Measurements from ENCODE around the gene EXOC3L2. TPM values are rescaled to one million over a fixed set of nuclear protein-coding genes. Genes with fewer than 3 reads are reported as not detected.

EXOC3L2 gene
- total RNA-seq (under 1 TPM in 2 of 4 donors, not detected in 2; 0.14 to 0.33 TPM), polyA plus RNA-seq (1 to 10 TPM in 1 of 3 donors, under 1 TPM in 1, not detected in 1; 0.69 to 1.7 TPM)

DNA sequence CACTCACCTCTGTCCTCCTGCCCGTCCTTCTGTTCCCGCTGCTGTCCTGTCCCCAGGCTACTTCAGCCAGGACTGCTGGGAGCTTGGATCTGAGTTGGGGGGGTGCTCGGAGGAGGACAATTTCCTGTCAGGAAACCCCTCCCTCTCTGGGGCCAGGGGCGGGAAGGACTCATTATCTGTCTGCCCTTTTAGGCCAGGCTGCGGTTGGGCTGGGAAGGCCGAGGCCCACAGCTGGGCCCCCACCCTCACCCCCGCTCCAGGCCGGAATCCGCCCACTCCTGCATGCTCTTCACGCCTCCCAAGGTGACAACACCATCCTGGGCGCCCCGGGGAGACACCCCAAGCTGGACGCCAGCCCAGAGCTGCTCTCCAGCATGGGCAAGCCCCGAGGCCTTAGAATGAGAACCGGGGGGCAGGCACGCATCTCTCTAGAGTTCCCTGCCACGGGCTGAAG, at the start of gene EXOC3L2:
EXOC3L2 (minus strand) TSS at position 74 of the 454 bp plus-strand sequence. CDS start 6,362 bp downstream, outside the sequence.
- H3K4me1 ChIP-seq, result peaks cover 0 to 14% (median 9%) of the 10 kb centered on the region in 4 donors
- intact Hi-C loops (cut with DNase I), result loop anchor here (5.0 kb wide), 1 partner anchor 168 kb away; the partner anchor contains the start of genes GEMIN7 and ZNF296
- H3K4me3 ChIP-seq, result peak within 1 kb of the TSS in 1 of 4 donors; percentile 3
- peak within 1 kb of the TSS in 1 of 4 donors; percentile 27 for H3K27ac ChIP-seq
- H3K9me3 ChIP-seq, result no peaks in the 10 kb centered on the region
- 70 to 78% methylated on average over 17 of the region's 17 CpGs for WGBS, 2 donors
- TF ChIP-seq, protein P1, sequence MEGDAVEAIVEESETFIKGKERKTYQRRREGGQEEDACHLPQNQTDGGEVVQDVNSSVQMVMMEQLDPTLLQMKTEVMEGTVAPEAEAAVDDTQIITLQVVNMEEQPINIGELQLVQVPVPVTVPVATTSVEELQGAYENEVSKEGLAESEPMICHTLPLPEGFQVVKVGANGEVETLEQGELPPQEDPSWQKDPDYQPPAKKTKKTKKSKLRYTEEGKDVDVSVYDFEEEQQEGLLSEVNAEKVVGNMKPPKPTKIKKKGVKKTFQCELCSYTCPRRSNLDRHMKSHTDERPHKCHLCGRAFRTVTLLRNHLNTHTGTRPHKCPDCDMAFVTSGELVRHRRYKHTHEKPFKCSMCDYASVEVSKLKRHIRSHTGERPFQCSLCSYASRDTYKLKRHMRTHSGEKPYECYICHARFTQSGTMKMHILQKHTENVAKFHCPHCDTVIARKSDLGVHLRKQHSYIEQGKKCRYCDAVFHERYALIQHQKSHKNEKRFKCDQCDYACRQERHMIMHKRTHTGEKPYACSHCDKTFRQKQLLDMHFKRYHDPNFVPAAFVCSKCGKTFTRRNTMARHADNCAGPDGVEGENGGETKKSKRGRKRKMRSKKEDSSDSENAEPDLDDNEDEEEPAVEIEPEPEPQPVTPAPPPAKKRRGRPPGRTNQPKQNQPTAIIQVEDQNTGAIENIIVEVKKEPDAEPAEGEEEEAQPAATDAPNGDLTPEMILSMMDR (IDR thresholded peaks at IDR 0.05), result no peak
- no peak for TF ChIP-seq POLR2AphosphoS5 (IDR thresholded peaks at IDR 0.05)
- TF ChIP-seq EP300 (IDR thresholded peaks at IDR 0.05), result no peak
- no peak for TF ChIP-seq POLR2A (IDR thresholded peaks at IDR 0.05)
- H3K36me3 ChIP-seq, result no peaks in the 10 kb centered on the region
- no peak for DNase-seq
- no peaks in the 10 kb centered on the region for H3K27me3 ChIP-seq

DNA sequence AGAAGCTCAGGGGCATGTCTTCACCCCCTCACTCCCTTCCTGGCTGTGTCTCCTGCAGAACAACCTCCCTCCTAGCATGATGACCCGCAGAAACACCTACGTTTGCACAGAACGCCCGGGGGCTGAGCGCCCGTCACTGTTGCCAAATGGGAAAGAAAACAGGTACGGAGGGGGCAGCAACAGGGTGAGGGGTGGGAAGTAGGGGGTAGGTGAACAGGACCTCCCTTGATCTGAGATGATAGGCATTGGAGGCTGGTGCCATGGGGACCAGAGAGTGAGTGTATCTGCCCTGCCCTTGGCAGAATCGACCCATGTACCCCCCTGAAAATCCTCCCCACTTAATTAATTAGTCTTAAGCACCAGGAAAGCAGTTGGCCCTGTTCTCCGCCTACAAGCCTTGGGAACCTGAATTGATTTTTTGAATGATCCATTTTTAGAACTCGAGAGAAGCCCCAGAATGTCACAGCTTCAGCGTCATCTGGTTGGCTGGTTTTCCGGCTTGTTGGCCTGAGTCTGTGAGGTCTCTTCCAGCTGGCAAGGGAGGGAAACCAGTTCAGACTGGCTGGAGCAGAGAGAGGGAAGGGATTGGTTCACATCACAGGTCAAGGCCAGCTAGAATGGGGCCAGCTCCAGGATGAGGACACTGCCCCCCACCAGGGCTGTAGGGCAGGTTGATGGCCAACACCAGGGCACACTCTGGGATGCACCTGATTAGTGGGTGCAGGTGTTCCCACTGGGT, 49.3 kb upstream of the EXOC3L2 start:
- H3K9me3 ChIP-seq, result no peaks in the 10 kb centered on the region
- H3K4me3 ChIP-seq, result no peak overlapping the region
- peaks cover 0 to 9% (median 2%) of the 10 kb centered on the region in 4 donors for H3K4me1 ChIP-seq
- intact Hi-C loops (cut with DNase I), result no loop called here
- H3K27me3 ChIP-seq, result no peaks in the 10 kb centered on the region
- H3K36me3 ChIP-seq, result peaks cover 0 to 73% (median 9%) of the 10 kb centered on the region in 4 donors
- peak overlapping the region in 1 of 4 donors; percentile 5 for H3K27ac ChIP-seq
- no peak for DNase-seq
- WGBS, 2 donors, result 86 to 94% methylated on average over 12 of the region's 12 CpGs
- TF ChIP-seq POLR2AphosphoS5 (IDR thresholded peaks at IDR 0.05) (no peak), EP300 (IDR thresholded peaks at IDR 0.05) (no peak), POLR2A (IDR thresholded peaks at IDR 0.05) (no peak)
- TF ChIP-seq, protein P1 (IDR thresholded peaks at IDR 0.05), result no peak

DNA sequence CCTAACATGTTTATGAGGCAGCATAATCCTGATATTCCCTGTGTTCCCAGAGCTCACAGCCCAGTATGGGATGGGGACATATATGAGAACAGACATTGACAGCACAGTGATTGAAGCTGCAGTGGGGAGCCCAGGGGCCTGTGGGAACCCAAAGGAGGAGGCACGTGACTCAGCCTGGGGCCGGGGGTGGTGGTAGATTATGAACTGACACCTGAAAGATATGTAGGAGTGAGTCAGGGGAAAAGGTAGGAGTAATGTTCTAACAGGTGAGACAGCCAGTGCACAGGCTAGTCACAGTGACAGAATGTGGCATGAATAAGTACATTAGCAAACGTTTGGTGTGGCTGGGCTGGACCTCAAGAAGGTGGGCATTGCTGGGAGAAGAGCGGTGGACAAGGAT, 48.5 kb upstream of the EXOC3L2 start:
- no peak overlapping the region for H3K27ac ChIP-seq
- no peaks in the 10 kb centered on the region for H3K9me3 ChIP-seq
- no peaks in the 10 kb centered on the region for H3K27me3 ChIP-seq
- DNase-seq, result no peak
- peaks cover 0 to 75% (median 10%) of the 10 kb centered on the region in 4 donors for H3K36me3 ChIP-seq
- intact Hi-C loops (cut with DNase I), result no loop called here
- peaks cover 0 to 9% (median 2%) of the 10 kb centered on the region in 4 donors for H3K4me1 ChIP-seq
- WGBS, 2 donors, result 84 to 87% methylated on average over 4 of the region's 4 CpGs
- TF ChIP-seq POLR2A (IDR thresholded peaks at IDR 0.05) (no peak), POLR2AphosphoS5 (IDR thresholded peaks at IDR 0.05) (no peak), EP300 (IDR thresholded peaks at IDR 0.05) (no peak)
- TF ChIP-seq, protein P1 (IDR thresholded peaks at IDR 0.05), result no peak
- H3K4me3 ChIP-seq, result no peak overlapping the region

DNA sequence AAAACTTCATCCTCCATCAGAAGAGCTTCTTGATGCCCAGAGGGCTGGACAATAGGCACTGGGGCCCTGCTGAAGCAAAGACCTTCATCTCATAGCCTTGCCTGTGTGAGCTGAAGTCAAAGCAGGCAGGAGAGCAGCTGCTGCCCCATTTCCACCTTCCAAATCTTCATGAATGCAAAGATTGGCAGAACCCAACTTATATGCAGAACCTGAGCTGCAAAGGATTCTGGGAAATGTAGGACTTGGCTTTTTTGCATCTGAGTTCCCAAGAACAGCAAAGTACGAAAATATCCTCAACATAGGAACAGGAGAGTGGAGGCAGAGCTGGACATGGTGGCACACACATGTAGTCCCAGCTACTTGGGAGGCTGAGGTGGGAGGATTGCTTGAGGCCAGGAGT, 46.6 kb upstream of the EXOC3L2 start:
- intact Hi-C loops (cut with DNase I), result no loop called here
- Histone ChIP-seq H3K4me1 (peaks cover 0 to 9% (median 2%) of the 10 kb centered on the region in 4 donors), H3K27me3 (no peaks in the 10 kb centered on the region), H3K9me3 (no peaks in the 10 kb centered on the region), H3K36me3 (peaks cover 6 to 82% (median 13%) of the 10 kb centered on the region in 4 donors), H3K27ac (no peak overlapping the region), H3K4me3 (no peak overlapping the region)
- WGBS, 2 donors, result 98 to 99% methylated on average over 1 of the region's 1 CpG
- no peak for TF ChIP-seq POLR2A (IDR thresholded peaks at IDR 0.05)
- no peak for DNase-seq

DNA sequence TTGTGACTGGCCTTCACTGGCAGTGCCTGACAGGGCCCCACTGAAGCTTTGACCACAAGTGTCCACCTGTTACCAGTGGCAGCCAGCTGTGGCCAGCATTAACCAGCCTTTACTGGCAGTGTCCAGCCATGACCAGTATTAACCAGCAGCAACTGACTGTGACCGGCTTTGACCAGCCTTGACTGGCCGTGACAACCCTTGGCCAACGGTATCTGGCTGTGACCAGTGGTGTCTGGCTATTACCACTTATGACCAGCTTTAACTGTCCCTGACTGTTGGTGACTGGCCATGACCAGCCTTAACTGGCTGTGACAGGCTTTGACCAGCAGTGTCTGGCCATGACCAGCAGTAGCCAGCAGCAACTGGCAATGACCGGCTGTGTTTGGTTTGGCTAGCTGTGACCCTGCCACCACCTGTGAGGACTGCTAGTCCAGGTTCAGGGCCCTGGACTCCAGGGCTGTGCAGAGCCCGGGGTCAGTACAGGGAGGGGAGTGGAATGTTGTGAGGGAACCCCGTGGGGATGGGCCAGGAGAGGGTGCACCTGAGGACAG, 45.2 kb upstream of the EXOC3L2 start:
- Histone ChIP-seq H3K27me3 (no peaks in the 10 kb centered on the region), H3K36me3 (peaks cover 6 to 72% (median 11%) of the 10 kb centered on the region in 4 donors), H3K27ac (no peak overlapping the region), H3K4me1 (peaks cover 0 to 9% (median 2%) of the 10 kb centered on the region in 4 donors), H3K4me3 (no peak overlapping the region), H3K9me3 (no peaks in the 10 kb centered on the region)
- 91 to 95% methylated on average over 6 of the region's 6 CpGs for WGBS, 2 donors
- DNase-seq, result no peak
- intact Hi-C loops (cut with DNase I), result no loop called here
- TF ChIP-seq POLR2A (IDR thresholded peaks at IDR 0.05), result no peak
- TF ChIP-seq POLR2AphosphoS5 (IDR thresholded peaks at IDR 0.05), result no peak
- no peak for TF ChIP-seq EP300 (IDR thresholded peaks at IDR 0.05)
- TF ChIP-seq, protein P1 (IDR thresholded peaks at IDR 0.05), result no peak
